IPS DF 19.7 (cell line): ENCODE measurements around the gene DHX40.
"Not testable (repeated sequence)": the region's sequence is repeated elsewhere in the genome, so short reads cannot be mapped to it uniquely, and the experiment has no call there.

Source experiments
- DNase-seq: peaks from one replicate; pipeline ENCODE4 v3.0.0-alpha.2; 2013; ENCODE audit warnings: low read depth, low spot score

DHX40 gene

GRCh38 chr17:59565171-59565958 lies at the start of gene DHX40:
Gene DHX40 (plus strand): TSS chr17:59565610. CDS start chr17:59565672, 62 bp downstream.
- peak; percentile 84 for DNase-seq

- no peak for DNase-seq
Measured at GRCh38 chr17:59516451-59516850, 49.0 kb upstream of the DHX40 start.

GRCh38 chr17:59519132-59519531 lies 46.3 kb upstream of the DHX40 start:
- no peak for DNase-seq

- no peak for DNase-seq
Measured at GRCh38 chr17:59520251-59520650, 45.2 kb upstream of the DHX40 start.

GRCh38 chr17:59521465-59522126 lies 43.8 kb upstream of the DHX40 start:
- DNase-seq = peak; percentile 20

- DNase-seq = not testable (repeated sequence)
Measured at GRCh38 chr17:59524930-59525329, 40.5 kb upstream of the DHX40 start.

GRCh38 chr17:59525668-59526067 lies 39.7 kb upstream of the DHX40 start:
- DNase-seq = no peak

- DNase-seq = no peak
Measured at GRCh38 chr17:59526451-59526850, 39.0 kb upstream of the DHX40 start.

- no peak for DNase-seq
Measured at GRCh38 chr17:59527325-59527917, 38.0 kb upstream of the DHX40 start.

GRCh38 chr17:59527931-59528330 lies 37.5 kb upstream of the DHX40 start:
- no peak for DNase-seq

GRCh38 chr17:59530531-59530930 lies 34.9 kb upstream of the DHX40 start:
- DNase-seq = no peak

- DNase-seq = no peak
Measured at GRCh38 chr17:59533694-59534093, 31.7 kb upstream of the DHX40 start.

GRCh38 chr17:59534583-59534982 lies 30.8 kb upstream of the DHX40 start:
- no peak for DNase-seq

- DNase-seq = no peak
Measured at GRCh38 chr17:59538195-59538909, 27.1 kb upstream of the DHX40 start.

- DNase-seq = no peak
Measured at GRCh38 chr17:59542960-59543635, 22.3 kb upstream of the DHX40 start.

GRCh38 chr17:59545942-59546341 lies 19.5 kb upstream of the DHX40 start:
- no peak for DNase-seq

- DNase-seq = no peak
Measured at GRCh38 chr17:59547131-59547915, 18.1 kb upstream of the DHX40 start.

GRCh38 chr17:59548985-59549384 lies 16.4 kb upstream of the DHX40 start:
- DNase-seq = not testable (repeated sequence)

- no peak for DNase-seq
Measured at GRCh38 chr17:59550703-59551102, 14.7 kb upstream of the DHX40 start.

- no peak for DNase-seq
Measured at GRCh38 chr17:59558039-59558438, 7.4 kb upstream of the DHX40 start.

GRCh38 chr17:59558953-59559352 lies 6.5 kb upstream of the DHX40 start:
- no peak for DNase-seq
